Measurements from ENCODE around the gene LRRC4C.
"Not testable (repeated sequence)": the region's sequence is repeated elsewhere in the genome, so short reads cannot be mapped to it uniquely, and the experiment has no call there.

Gene LRRC4C

GRCh38 chr11:40230821-40231220 is 1228.6 kb downstream of the LRRC4C start:
- DNase-seq (ENCODE audit: low spot score) = no peak

- no peak for DNase-seq (ENCODE audit: low spot score)
Observed at GRCh38 chr11:40228662-40229061, 1230.8 kb downstream of the LRRC4C start.

GRCh38 chr11:40227730-40228129 is 1231.7 kb downstream of the LRRC4C start:
- no peak for DNase-seq (ENCODE audit: low spot score)

GRCh38 chr11:40226654-40227053 is 1232.8 kb downstream of the LRRC4C start:
- no peak for DNase-seq (ENCODE audit: low spot score)

- DNase-seq (ENCODE audit: low spot score) = no peak
Observed at GRCh38 chr11:40223596-40224330, 1235.7 kb downstream of the LRRC4C start.

GRCh38 chr11:40219401-40219800 is 1240.1 kb downstream of the LRRC4C start:
- no peak for DNase-seq (ENCODE audit: low spot score)

- no peak for DNase-seq (ENCODE audit: low spot score)
Observed at GRCh38 chr11:40215556-40215955, 1243.9 kb downstream of the LRRC4C start.

GRCh38 chr11:40207416-40207815 is 1252.0 kb downstream of the LRRC4C start:
- DNase-seq (ENCODE audit: low spot score) = no peak

- DNase-seq (ENCODE audit: low spot score) = no peak
Observed at GRCh38 chr11:40204228-40204627, 1255.2 kb downstream of the LRRC4C start.

GRCh38 chr11:40203606-40204005 is 1255.8 kb downstream of the LRRC4C start:
- no peak for DNase-seq (ENCODE audit: low spot score)

GRCh38 chr11:40202589-40203270 is 1256.7 kb downstream of the LRRC4C start:
- DNase-seq (ENCODE audit: low spot score) = no peak

GRCh38 chr11:40192590-40192989 is 1266.9 kb downstream of the LRRC4C start:
- not testable (repeated sequence) for DNase-seq (ENCODE audit: low spot score)

GRCh38 chr11:40190294-40190693 is 1269.2 kb downstream of the LRRC4C start:
- no peak for DNase-seq (ENCODE audit: low spot score)

GRCh38 chr11:40188848-40189247 is 1270.6 kb downstream of the LRRC4C start:
- DNase-seq (ENCODE audit: low spot score) = no peak

GRCh38 chr11:40187295-40187694 is 1272.2 kb downstream of the LRRC4C start:
- no peak for DNase-seq (ENCODE audit: low spot score)

- no peak for DNase-seq (ENCODE audit: low spot score)
Observed at GRCh38 chr11:40186437-40187263, 1272.8 kb downstream of the LRRC4C start.

- DNase-seq (ENCODE audit: low spot score) = no peak
Observed at GRCh38 chr11:40185793-40186192, 1273.7 kb downstream of the LRRC4C start.

GRCh38 chr11:40183073-40184064 is 1276.1 kb downstream of the LRRC4C start:
- DNase-seq (ENCODE audit: low spot score) = no peak

- no peak for DNase-seq (ENCODE audit: low spot score)
Observed at GRCh38 chr11:40179541-40179940, 1279.9 kb downstream of the LRRC4C start.

GRCh38 chr11:40178470-40178869 is 1281.0 kb downstream of the LRRC4C start:
- no peak for DNase-seq (ENCODE audit: low spot score)

- no peak for DNase-seq (ENCODE audit: low spot score)
Observed at GRCh38 chr11:40175980-40176379, 1283.5 kb downstream of the LRRC4C start.

GRCh38 chr11:40170078-40170477 is 1289.4 kb downstream of the LRRC4C start:
- DNase-seq (ENCODE audit: low spot score) = no peak
